Measurements from ENCODE around the gene RDH5.

The RDH5 gene

GRCh38 chr12:55717011-55718007, 2.9 kb upstream of the RDH5 start:
- H3K9ac ChIP-seq (ENCODE audit: low read depth, low read length) = peak overlapping the region; percentile 90
- H3K4me1 ChIP-seq (ENCODE audit: control insufficient read depth, insufficient read depth, low read length) = peaks cover 79% of the 10 kb centered on the region
- peak overlapping the region; percentile 77 for H3K4me3 ChIP-seq (ENCODE audit: low read length)

GRCh38 chr12:55718015-55718414, 2.2 kb upstream of the RDH5 start:
- H3K4me2 ChIP-seq (ENCODE audit: low read length) = peak overlapping the region; percentile 89
- H3K27me3 ChIP-seq (ENCODE audit: control insufficient read depth, insufficient read depth, low read length) = no peaks in the 10 kb centered on the region
- peak overlapping the region; percentile 77 for H3K4me3 ChIP-seq (ENCODE audit: low read length)
- peaks cover 78% of the 10 kb centered on the region for H3K4me1 ChIP-seq (ENCODE audit: control insufficient read depth, insufficient read depth, low read length)
- H3K36me3 ChIP-seq (ENCODE audit: insufficient read depth, low read length) = peaks cover under 1% of the 10 kb centered on the region
- peak overlapping the region; percentile 90 for H3K9ac ChIP-seq (ENCODE audit: low read depth, low read length)
- H3K9me3 ChIP-seq (replicated peaks; ENCODE audit: low read length) = no peaks in the 10 kb centered on the region

More at GRCh38 chr12:55717011-55718007, 2.9 kb upstream of the RDH5 start:
- H3K36me3 ChIP-seq (ENCODE audit: insufficient read depth, low read length) = no peaks in the 10 kb centered on the region
- peak overlapping the region; percentile 89 for H3K4me2 ChIP-seq (ENCODE audit: low read length)
- no peaks in the 10 kb centered on the region for H3K9me3 ChIP-seq (replicated peaks; ENCODE audit: low read length)
- H3K27me3 ChIP-seq (ENCODE audit: control insufficient read depth, insufficient read depth, low read length) = no peaks in the 10 kb centered on the region

- Histone ChIP-seq H3K4me1 (ENCODE audit: control insufficient read depth, insufficient read depth, low read length) (peaks cover 79% of the 10 kb centered on the region), H3K4me3 (ENCODE audit: low read length) (peak overlapping the region; percentile 41), H3K27me3 (ENCODE audit: control insufficient read depth, insufficient read depth, low read length) (no peaks in the 10 kb centered on the region), H3K4me2 (ENCODE audit: low read length) (peak overlapping the region; percentile 89), H3K9me3 (replicated peaks; ENCODE audit: low read length) (no peaks in the 10 kb centered on the region), H3K9ac (ENCODE audit: low read depth, low read length) (peak overlapping the region; percentile 90), H3K36me3 (ENCODE audit: insufficient read depth, low read length) (peaks cover 7% of the 10 kb centered on the region)
Observed at GRCh38 chr12:55718624-55719275, 1.4 kb upstream of the RDH5 start.

- H3K4me2 ChIP-seq (ENCODE audit: low read length) = peak overlapping the region; percentile 89
- H3K27me3 ChIP-seq (ENCODE audit: control insufficient read depth, insufficient read depth, low read length) = no peaks in the 10 kb centered on the region
- no peaks in the 10 kb centered on the region for H3K9me3 ChIP-seq (replicated peaks; ENCODE audit: low read length)
- peak overlapping the region; percentile 27 for H3K9ac ChIP-seq (ENCODE audit: low read depth, low read length)
- peaks cover 83% of the 10 kb centered on the region for H3K4me1 ChIP-seq (ENCODE audit: control insufficient read depth, insufficient read depth, low read length)
- H3K4me3 ChIP-seq (ENCODE audit: low read length) = peak overlapping the region; percentile 65
- peaks cover 14% of the 10 kb centered on the region for H3K36me3 ChIP-seq (ENCODE audit: insufficient read depth, low read length)
Observed at GRCh38 chr12:55719371-55719770, 822 bp upstream of the RDH5 start.

- Histone ChIP-seq H3K4me2 (ENCODE audit: low read length) (peak overlapping the region; percentile 83), H3K4me3 (ENCODE audit: low read length) (peak overlapping the region; percentile 65), H3K27me3 (ENCODE audit: control insufficient read depth, insufficient read depth, low read length) (no peaks in the 10 kb centered on the region), H3K9me3 (replicated peaks; ENCODE audit: low read length) (no peaks in the 10 kb centered on the region), H3K4me1 (ENCODE audit: control insufficient read depth, insufficient read depth, low read length) (peaks cover 90% of the 10 kb centered on the region), H3K36me3 (ENCODE audit: insufficient read depth, low read length) (peaks cover 30% of the 10 kb centered on the region), H3K9ac (ENCODE audit: low read depth, low read length) (peak overlapping the region; percentile 76)
Observed at GRCh38 chr12:55720894-55721444, 776 bp downstream of the RDH5 start.

GRCh38 chr12:55721601-55722213, 1.5 kb downstream of the RDH5 start:
- H3K4me1 ChIP-seq (ENCODE audit: control insufficient read depth, insufficient read depth, low read length) = peaks cover 92% of the 10 kb centered on the region
- H3K9ac ChIP-seq (ENCODE audit: low read depth, low read length) = peak overlapping the region; percentile 47
- H3K4me3 ChIP-seq (ENCODE audit: low read length) = peak overlapping the region; percentile 58
- peak overlapping the region; percentile 75 for H3K4me2 ChIP-seq (ENCODE audit: low read length)
- peaks cover 37% of the 10 kb centered on the region for H3K36me3 ChIP-seq (ENCODE audit: insufficient read depth, low read length)
- H3K9me3 ChIP-seq (replicated peaks; ENCODE audit: low read length) = no peaks in the 10 kb centered on the region
- H3K27me3 ChIP-seq (ENCODE audit: control insufficient read depth, insufficient read depth, low read length) = no peaks in the 10 kb centered on the region

- Histone ChIP-seq H3K9me3 (replicated peaks; ENCODE audit: low read length) (no peaks in the 10 kb centered on the region), H3K36me3 (ENCODE audit: insufficient read depth, low read length) (peaks cover 49% of the 10 kb centered on the region), H3K4me3 (ENCODE audit: low read length) (no peak overlapping the region), H3K4me2 (ENCODE audit: low read length) (peak overlapping the region; percentile 98), H3K9ac (ENCODE audit: low read depth, low read length) (peak overlapping the region; percentile 27), H3K27me3 (ENCODE audit: control insufficient read depth, insufficient read depth, low read length) (no peaks in the 10 kb centered on the region), H3K4me1 (ENCODE audit: control insufficient read depth, insufficient read depth, low read length) (peaks cover 84% of the 10 kb centered on the region)
Observed at GRCh38 chr12:55722948-55723347, 2.8 kb downstream of the RDH5 start.

GRCh38 chr12:55723516-55724225, 3.5 kb downstream of the RDH5 start:
- Histone ChIP-seq H3K9ac (ENCODE audit: low read depth, low read length) (peak overlapping the region; percentile 27), H3K27me3 (ENCODE audit: control insufficient read depth, insufficient read depth, low read length) (no peaks in the 10 kb centered on the region), H3K36me3 (ENCODE audit: insufficient read depth, low read length) (peaks cover 51% of the 10 kb centered on the region), H3K4me3 (ENCODE audit: low read length) (peak overlapping the region; percentile 5), H3K9me3 (replicated peaks; ENCODE audit: low read length) (no peaks in the 10 kb centered on the region), H3K4me2 (ENCODE audit: low read length) (peak overlapping the region; percentile 98), H3K4me1 (ENCODE audit: control insufficient read depth, insufficient read depth, low read length) (peaks cover 77% of the 10 kb centered on the region)

- H3K9me3 ChIP-seq (replicated peaks; ENCODE audit: low read length) = no peaks in the 10 kb centered on the region
- H3K9ac ChIP-seq (ENCODE audit: low read depth, low read length) = peak overlapping the region; percentile 95
- H3K4me3 ChIP-seq (ENCODE audit: low read length) = peak overlapping the region; percentile 81
- peaks cover 70% of the 10 kb centered on the region for H3K4me1 ChIP-seq (ENCODE audit: control insufficient read depth, insufficient read depth, low read length)
- peaks cover 51% of the 10 kb centered on the region for H3K36me3 ChIP-seq (ENCODE audit: insufficient read depth, low read length)
- no peaks in the 10 kb centered on the region for H3K27me3 ChIP-seq (ENCODE audit: control insufficient read depth, insufficient read depth, low read length)
- H3K4me2 ChIP-seq (ENCODE audit: low read length) = peak overlapping the region; percentile 98
Observed at GRCh38 chr12:55724226-55724939, 4.2 kb downstream of the RDH5 start.

- no peaks in the 10 kb centered on the region for H3K27me3 ChIP-seq (ENCODE audit: control insufficient read depth, insufficient read depth, low read length)
- H3K9me3 ChIP-seq (replicated peaks; ENCODE audit: low read length) = no peaks in the 10 kb centered on the region
- H3K4me1 ChIP-seq (ENCODE audit: control insufficient read depth, insufficient read depth, low read length) = peaks cover 64% of the 10 kb centered on the region
- H3K36me3 ChIP-seq (ENCODE audit: insufficient read depth, low read length) = peaks cover 51% of the 10 kb centered on the region
- H3K4me2 ChIP-seq (ENCODE audit: low read length) = peak overlapping the region; percentile 98
- peak overlapping the region; percentile 81 for H3K4me3 ChIP-seq (ENCODE audit: low read length)
- peak overlapping the region; percentile 95 for H3K9ac ChIP-seq (ENCODE audit: low read depth, low read length)
Observed at GRCh38 chr12:55724940-55725309, 4.7 kb downstream of the RDH5 start.

Measured in skeletal muscle satellite cell (primary cell).